ENCODE results near the gene DSE.

DSE gene

GRCh38 chr6:116417661-116418060, 46.9 kb downstream of the DSE start:
- no peak for DNase-seq (ENCODE audit: low spot score)

GRCh38 chr6:116419069-116419786, 48.5 kb downstream of the DSE start:
- DNase-seq (ENCODE audit: low spot score): no peak

GRCh38 chr6:116420341-116420740, 49.6 kb downstream of the DSE start:
- no peak for DNase-seq (ENCODE audit: low spot score)

GRCh38 chr6:116422238-116422637, 51.5 kb downstream of the DSE start:
- no peak for DNase-seq (ENCODE audit: low spot score)

GRCh38 chr6:116424001-116424400, 53.3 kb downstream of the DSE start:
- no peak for DNase-seq (ENCODE audit: low spot score)

- no peak for DNase-seq (ENCODE audit: low spot score)
These were observed 55.8 kb downstream of the DSE start for GRCh38 chr6:116426551-116426950.

GRCh38 chr6:116429111-116429510, 58.4 kb downstream of the DSE start:
- DNase-seq (ENCODE audit: low spot score): no peak

GRCh38 chr6:116430860-116431259, 60.1 kb downstream of the DSE start:
- DNase-seq (ENCODE audit: low spot score): no peak

- no peak for DNase-seq (ENCODE audit: low spot score)
These were observed 61.3 kb downstream of the DSE start for GRCh38 chr6:116431964-116432595.

- DNase-seq (ENCODE audit: low spot score): no peak
These were observed 62.5 kb downstream of the DSE start for GRCh38 chr6:116433206-116433712.

- DNase-seq (ENCODE audit: low spot score): no peak
These were observed 63.4 kb downstream of the DSE start for GRCh38 chr6:116434056-116434725.

GRCh38 chr6:116436586-116436985, 65.8 kb downstream of the DSE start:
- no peak for DNase-seq (ENCODE audit: low spot score)

GRCh38 chr6:116437656-116438055, 66.9 kb downstream of the DSE start:
- no peak for DNase-seq (ENCODE audit: low spot score)

- DNase-seq (ENCODE audit: low spot score): no peak
These were observed 68.1 kb downstream of the DSE start for GRCh38 chr6:116438590-116439448.

- DNase-seq (ENCODE audit: low spot score): no peak
These were observed 68.8 kb downstream of the DSE start for GRCh38 chr6:116439522-116440051.

GRCh38 chr6:116443105-116443504, 72.4 kb downstream of the DSE start:
- DNase-seq (ENCODE audit: low spot score): no peak

- peak; percentile 57 for DNase-seq (ENCODE audit: low spot score)
These were observed 73.3 kb downstream of the DSE start for GRCh38 chr6:116444092-116444491.

GRCh38 chr6:116444575-116444974, 73.8 kb downstream of the DSE start:
- DNase-seq (ENCODE audit: low spot score): no peak

- DNase-seq (ENCODE audit: low spot score): no peak
These were observed 74.4 kb downstream of the DSE start for GRCh38 chr6:116445102-116445501.

GRCh38 chr6:116446399-116446798, 75.7 kb downstream of the DSE start:
- DNase-seq (ENCODE audit: low spot score): no peak

GRCh38 chr6:116447052-116447451, 76.3 kb downstream of the DSE start:
- DNase-seq (ENCODE audit: low spot score): no peak

- DNase-seq (ENCODE audit: low spot score): no peak
These were observed 76.8 kb downstream of the DSE start for GRCh38 chr6:116447496-116448011.

Data from NAMALWA (cell line).